ENCODE measurements around the gene KIF1A. TPM values are rescaled to one million over a fixed set of nuclear protein-coding genes. Genes with fewer than 3 reads are reported as not detected.

KIF1A gene
- polyA plus RNA-seq, 1 experiment, result not detected

GRCh38 chr2:240722796-240723735 is 97.0 kb downstream of the KIF1A start:
- CTCF ChIA-PET, result no interaction called here
- no peak for TF ChIP-seq CTCF (IDR thresholded peaks at IDR 0.05; ENCODE audit: low read depth, low read length)
- H3K9me3 ChIP-seq (ENCODE audit: control insufficient read depth, insufficient read depth, low read length), result no peaks in the 10 kb centered on the region; the same call in 1 of the 2 replicates
- POLR2A ChIA-PET, result no interaction called here
- H3K4me3 ChIP-seq (ENCODE audit: low read depth, low read length), result no peak overlapping the region
- H3K27me3 ChIP-seq (ENCODE audit: control insufficient read depth, insufficient read depth, low read length), result peaks cover 2% of the 10 kb centered on the region
- no peak for DNase-seq (ENCODE audit: low read depth, low spot score)
- H3K27ac ChIP-seq (ENCODE audit: low read depth, low read length), result no peak overlapping the region

- no peaks in the 10 kb centered on the region; the same call in 1 of the 2 replicates for H3K9me3 ChIP-seq (ENCODE audit: control insufficient read depth, insufficient read depth, low read length)
- CTCF ChIA-PET, result no interaction called here
- POLR2A ChIA-PET, result no interaction called here
- no peak for DNase-seq (ENCODE audit: low read depth, low spot score)
- H3K4me3 ChIP-seq (ENCODE audit: low read depth, low read length), result no peak overlapping the region
- no peak overlapping the region for H3K27ac ChIP-seq (ENCODE audit: low read depth, low read length)
- TF ChIP-seq CTCF (IDR thresholded peaks at IDR 0.05; ENCODE audit: low read depth, low read length), result no peak
- peaks cover 2% of the 10 kb centered on the region for H3K27me3 ChIP-seq (ENCODE audit: control insufficient read depth, insufficient read depth, low read length)
Observed at GRCh38 chr2:240722376-240722775, 97.6 kb downstream of the KIF1A start.

GRCh38 chr2:240721596-240722180 is 98.3 kb downstream of the KIF1A start:
- Histone ChIP-seq H3K4me3 (ENCODE audit: low read depth, low read length) (no peak overlapping the region), H3K9me3 (ENCODE audit: control insufficient read depth, insufficient read depth, low read length) (no peaks in the 10 kb centered on the region; the same call in 1 of the 2 replicates), H3K27ac (ENCODE audit: low read depth, low read length) (no peak overlapping the region), H3K27me3 (ENCODE audit: control insufficient read depth, insufficient read depth, low read length) (peaks cover 2% of the 10 kb centered on the region)
- ChIA-PET CTCF (no interaction called here), POLR2A (no interaction called here)
- TF ChIP-seq CTCF (IDR thresholded peaks at IDR 0.05; ENCODE audit: low read depth, low read length), result no peak
- no peak for DNase-seq (ENCODE audit: low read depth, low spot score)

GRCh38 chr2:240720686-240721595 is 99.1 kb downstream of the KIF1A start:
- CTCF ChIA-PET, result no interaction called here
- Histone ChIP-seq H3K4me3 (ENCODE audit: low read depth, low read length) (no peak overlapping the region), H3K27ac (ENCODE audit: low read depth, low read length) (no peak overlapping the region), H3K9me3 (ENCODE audit: control insufficient read depth, insufficient read depth, low read length) (no peaks in the 10 kb centered on the region; the same call in 1 of the 2 replicates), H3K27me3 (ENCODE audit: control insufficient read depth, insufficient read depth, low read length) (peaks cover 2% of the 10 kb centered on the region)
- POLR2A ChIA-PET, result no interaction called here
- no peak for DNase-seq (ENCODE audit: low read depth, low spot score)
- no peak for TF ChIP-seq CTCF (IDR thresholded peaks at IDR 0.05; ENCODE audit: low read depth, low read length)

Data from AG04450 (cell line).